Left ventricle myocardium inferior (tissue), 1 donor: Measurements from ENCODE around the gene MRPL33. TPM values are rescaled to one million over a fixed set of nuclear protein-coding genes. Genes with fewer than 3 reads are reported as not detected.

ENCODE experiments used
- DNase-seq: peaks from one replicate; pipeline ENCODE4 v3.0.0-alpha.2; 2020
- H3K27ac ChIP-seq: fragments of 200-600 bp; replicated peaks from 2 replicates; pipeline ENCODE4 v1.8.0; 2021
- H3K27me3 ChIP-seq: fragments of 200-600 bp; 2 replicates; pipeline ENCODE4 v1.8.0; 2021; ENCODE audit warnings: low read depth
- H3K36me3 ChIP-seq: fragments of 200-600 bp; 2 replicates; pipeline ENCODE4 v1.8.0; 2021
- H3K4me1 ChIP-seq: fragments of 200-600 bp; 2 replicates; pipeline ENCODE4 v1.8.0; 2021
- H3K4me3 ChIP-seq: fragments of 200-600 bp; 2 replicates; pipeline ENCODE4 v1.8.0; 2021; ENCODE audit warnings: mild to moderate bottlenecking, moderate library complexity
- H3K9me3 ChIP-seq: fragments of 200-600 bp; replicated peaks from 2 replicates; pipeline ENCODE4 v1.8.0; 2021
- intact Hi-C: fragments of 100-400 bp; cut with micrococcal nuclease; formaldehyde crosslinking; loops from one replicate; pipeline ENCODE4 v1.11.0; 2022
- total RNA-seq: library from RNA; stranded (reverse); fragmentation: NEBNext Ultra II Directional; extraction: Animal tissue kit (Norgen Biotek cat#: 25700); gene quantifications from one replicate; pipeline ENCODE4 v1.2.1, GENCODE V29; 2021
- TF ChIP-seq, protein P1 (sequence below): fragments of 200-600 bp; IDR thresholded peaks from 2 replicates; pipeline ENCODE4 v1.8.0; 2021; ENCODE audit warnings: antibody characterized with exemption, mild to moderate bottlenecking, borderline replicate concordance
- donor health status: DM: no; HTN: yes; CAD: no; lungs with severe emphysema.

MRPL33 gene
- total RNA-seq, 1 donor from 2014 or later: 390 TPM

DNA sequence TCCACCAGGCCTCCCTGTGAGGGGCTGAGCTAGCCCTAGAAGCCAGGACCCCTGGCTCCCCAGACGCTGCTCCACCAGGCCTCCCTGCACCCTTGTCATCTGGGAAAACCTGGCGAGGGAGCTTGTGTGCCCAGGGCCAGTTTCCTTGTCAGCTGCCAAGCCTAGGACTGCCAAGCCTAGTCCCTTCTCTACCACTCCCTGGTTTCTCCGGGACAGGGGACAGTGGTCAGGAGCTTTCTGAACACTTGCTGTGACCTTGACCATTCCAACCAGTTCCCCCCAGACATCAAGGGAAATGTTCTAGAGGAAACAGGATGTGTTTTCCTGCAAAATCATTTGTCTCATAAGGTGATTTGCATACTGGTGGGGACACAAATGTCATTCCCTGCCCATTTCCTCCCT, 41.3 kb upstream of the MRPL33 start:
- Histone ChIP-seq H3K9me3 (no peaks in the 10 kb centered on the region), H3K4me1 (peaks cover 58% of the 10 kb centered on the region), H3K4me3 (no peak overlapping the region), H3K27ac (peak overlapping the region; percentile 79), H3K36me3 (no peaks in the 10 kb centered on the region), H3K27me3 (no peaks in the 10 kb centered on the region)
- no peak for DNase-seq
- TF ChIP-seq, protein P1, sequence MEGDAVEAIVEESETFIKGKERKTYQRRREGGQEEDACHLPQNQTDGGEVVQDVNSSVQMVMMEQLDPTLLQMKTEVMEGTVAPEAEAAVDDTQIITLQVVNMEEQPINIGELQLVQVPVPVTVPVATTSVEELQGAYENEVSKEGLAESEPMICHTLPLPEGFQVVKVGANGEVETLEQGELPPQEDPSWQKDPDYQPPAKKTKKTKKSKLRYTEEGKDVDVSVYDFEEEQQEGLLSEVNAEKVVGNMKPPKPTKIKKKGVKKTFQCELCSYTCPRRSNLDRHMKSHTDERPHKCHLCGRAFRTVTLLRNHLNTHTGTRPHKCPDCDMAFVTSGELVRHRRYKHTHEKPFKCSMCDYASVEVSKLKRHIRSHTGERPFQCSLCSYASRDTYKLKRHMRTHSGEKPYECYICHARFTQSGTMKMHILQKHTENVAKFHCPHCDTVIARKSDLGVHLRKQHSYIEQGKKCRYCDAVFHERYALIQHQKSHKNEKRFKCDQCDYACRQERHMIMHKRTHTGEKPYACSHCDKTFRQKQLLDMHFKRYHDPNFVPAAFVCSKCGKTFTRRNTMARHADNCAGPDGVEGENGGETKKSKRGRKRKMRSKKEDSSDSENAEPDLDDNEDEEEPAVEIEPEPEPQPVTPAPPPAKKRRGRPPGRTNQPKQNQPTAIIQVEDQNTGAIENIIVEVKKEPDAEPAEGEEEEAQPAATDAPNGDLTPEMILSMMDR: no peak
- intact Hi-C loops: no loop called here

DNA sequence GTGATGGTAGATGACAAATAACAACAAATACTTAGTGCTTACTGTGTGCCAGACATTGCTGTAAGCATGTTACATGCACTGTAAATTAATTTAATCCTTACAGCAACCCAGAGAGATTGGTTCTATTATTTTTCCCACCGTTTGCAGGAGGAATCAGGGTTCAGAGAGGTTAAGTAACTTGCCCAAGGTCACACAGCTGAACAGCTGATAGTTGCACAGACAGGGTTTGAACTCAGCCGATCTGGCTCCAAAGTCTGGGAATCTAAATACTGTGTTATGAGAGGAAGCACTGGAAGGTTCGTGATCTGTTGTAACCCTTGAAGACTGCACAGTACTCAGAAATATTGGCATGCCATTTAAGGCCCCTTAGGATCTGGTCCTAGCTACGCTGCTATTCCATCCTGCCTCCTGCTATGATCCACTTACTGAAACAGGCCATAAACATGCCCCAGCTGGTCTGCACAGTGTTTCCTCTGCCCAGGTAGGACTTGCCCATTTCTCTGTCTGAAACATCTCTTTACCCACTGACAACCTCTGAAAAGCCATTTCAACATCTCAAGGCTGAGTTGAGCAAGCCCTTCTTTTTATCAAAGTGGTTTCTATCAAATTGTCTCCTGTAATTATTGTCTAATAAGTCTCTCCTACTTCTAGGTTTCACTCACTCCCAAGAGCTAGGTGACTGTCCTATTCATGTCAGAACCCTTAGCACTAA, 40.4 kb upstream of the MRPL33 start:
- H3K4me1 ChIP-seq: peaks cover 62% of the 10 kb centered on the region
- H3K27ac ChIP-seq: peak overlapping the region; percentile 79
- H3K4me3 ChIP-seq: no peak overlapping the region
- H3K9me3 ChIP-seq: no peaks in the 10 kb centered on the region
- TF ChIP-seq, protein P1: no peak
- no peaks in the 10 kb centered on the region for H3K36me3 ChIP-seq
- intact Hi-C loops: no loop called here
- DNase-seq: no peak
- no peaks in the 10 kb centered on the region for H3K27me3 ChIP-seq

DNA sequence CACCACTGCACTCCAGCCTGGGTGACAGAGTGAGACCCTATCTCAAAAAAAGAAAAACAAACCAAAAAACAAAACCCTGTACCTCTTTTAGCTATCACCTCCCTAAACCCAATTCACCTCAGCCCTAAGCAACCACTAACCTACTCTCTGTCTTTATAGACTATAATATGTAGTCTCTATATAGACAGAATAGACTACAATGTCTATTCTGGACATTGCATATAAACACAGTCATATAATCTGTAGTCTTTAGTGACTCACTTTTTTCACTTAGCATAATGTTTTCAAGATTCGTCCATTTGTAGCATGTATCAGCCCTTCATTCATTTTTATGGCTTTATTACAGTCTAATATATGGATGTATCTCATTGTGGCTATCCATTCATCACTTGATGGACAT, 37.2 kb upstream of the MRPL33 start:
- peaks cover 65% of the 10 kb centered on the region for H3K4me1 ChIP-seq
- intact Hi-C loops: no loop called here
- TF ChIP-seq, protein P1: no peak
- H3K9me3 ChIP-seq: no peaks in the 10 kb centered on the region
- no peak for DNase-seq
- H3K27me3 ChIP-seq: no peaks in the 10 kb centered on the region
- H3K4me3 ChIP-seq: no peak overlapping the region
- H3K36me3 ChIP-seq: no peaks in the 10 kb centered on the region
- peak overlapping the region; percentile 89 for H3K27ac ChIP-seq

DNA sequence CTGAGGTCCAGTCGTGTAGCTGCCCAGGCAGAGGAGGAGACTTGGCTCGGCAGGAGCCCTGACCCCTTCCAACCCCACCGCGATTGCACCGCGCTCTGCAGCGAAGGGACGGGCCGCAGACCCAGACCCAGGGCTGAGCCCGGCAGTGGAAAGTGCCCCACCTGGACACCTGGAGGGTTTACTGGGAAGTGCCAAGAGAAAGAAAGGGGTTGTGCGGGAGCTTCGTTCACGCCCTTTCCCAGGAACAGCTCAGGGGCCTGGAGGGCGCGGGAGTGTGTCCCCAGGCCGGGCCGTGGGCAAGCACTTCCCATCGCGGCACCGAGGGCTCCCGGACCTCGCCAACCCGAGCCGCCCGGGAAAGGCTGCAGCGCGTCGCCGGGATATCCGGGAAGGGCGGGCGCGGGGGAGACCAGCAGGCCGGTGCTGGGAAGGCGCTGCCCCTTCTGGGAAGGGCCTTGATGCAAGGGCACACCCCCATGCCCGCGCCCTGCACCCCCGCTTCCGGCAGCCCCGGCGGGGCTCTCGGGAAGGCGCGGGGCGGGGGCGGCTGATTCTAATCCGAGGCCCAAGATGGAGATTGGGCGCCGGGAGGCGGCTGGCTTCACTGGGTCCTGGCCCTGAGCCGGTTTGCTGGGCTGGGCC, 36.1 kb upstream of the MRPL33 start:
- H3K27me3 ChIP-seq: no peaks in the 10 kb centered on the region
- DNase-seq: peak; percentile 85
- H3K4me3 ChIP-seq: peak overlapping the region; percentile 64
- peak overlapping the region; percentile 89 for H3K27ac ChIP-seq
- TF ChIP-seq, protein P1: no peak
- H3K9me3 ChIP-seq: no peaks in the 10 kb centered on the region
- intact Hi-C loops: no loop called here
- H3K4me1 ChIP-seq: peaks cover 54% of the 10 kb centered on the region
- H3K36me3 ChIP-seq: no peaks in the 10 kb centered on the region

DNA sequence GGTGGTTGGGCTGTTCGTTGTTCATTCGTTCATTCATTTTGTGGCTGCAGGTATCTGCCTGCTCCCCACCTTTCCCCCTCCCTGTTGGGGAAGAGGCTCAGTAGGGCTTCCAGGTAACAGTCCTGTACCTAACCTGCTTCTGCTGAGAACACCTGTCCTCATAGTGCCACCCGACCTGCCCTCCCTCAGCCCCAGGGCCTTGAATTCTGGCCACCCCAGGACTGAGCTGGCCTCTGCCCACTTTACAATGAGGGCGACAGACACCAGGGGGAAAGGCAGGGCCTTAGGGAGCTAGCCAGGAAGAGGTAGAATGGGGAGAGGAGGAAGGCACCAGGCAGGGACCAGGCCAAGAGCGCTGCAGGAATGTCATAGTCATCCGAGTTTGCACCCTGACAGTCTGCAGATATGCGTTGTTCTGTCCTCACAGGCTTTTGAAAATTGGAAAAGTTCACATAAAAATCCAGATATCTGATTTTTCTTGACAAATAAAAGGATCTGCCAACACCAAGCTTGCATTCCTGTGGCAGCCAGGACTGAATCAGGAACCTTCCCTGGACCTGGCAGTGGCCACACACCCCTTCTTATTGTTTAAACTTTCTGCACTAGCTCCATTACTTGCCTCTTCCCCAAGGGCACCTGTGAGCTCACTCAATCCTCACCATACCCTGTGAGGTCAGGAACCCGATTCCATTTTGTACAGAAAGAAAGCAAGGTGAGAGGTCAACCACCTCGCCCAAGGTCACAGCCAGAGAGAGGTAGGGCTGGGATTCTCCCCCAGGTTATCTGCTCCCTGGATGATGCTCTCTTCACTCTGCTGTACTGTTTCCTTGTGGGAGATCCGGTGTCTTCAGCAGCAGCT, 35.3 kb upstream of the MRPL33 start:
- Histone ChIP-seq H3K4me1 (peaks cover 45% of the 10 kb centered on the region), H3K4me3 (peak overlapping the region; percentile 64), H3K9me3 (no peaks in the 10 kb centered on the region), H3K36me3 (no peaks in the 10 kb centered on the region), H3K27ac (peak overlapping the region; percentile 89), H3K27me3 (no peaks in the 10 kb centered on the region)
- intact Hi-C loops: no loop called here
- DNase-seq: no peak
- TF ChIP-seq, protein P1: no peak
